K562 treated with DMSO at 1 percent for 12 hours (cell line): Measurements from ENCODE around the gene ANKFY1. TPM values are rescaled to one million over a fixed set of nuclear protein-coding genes. Genes with fewer than 3 reads are reported as not detected.

Experiments
- total RNA-seq: library from RNA; unstranded; fragments of 300-600 nt; gene quantifications from 2 replicates; pipeline ENCODE4 v1.2.3, GENCODE V29; 2022; ENCODE audit not compliant: insufficient read depth

The ANKFY1 gene
- total RNA-seq = 4.6 and 18.4 TPM in 2 replicates

GRCh38 chr17:4263282-4264215 is at the start of gene ANKFY1:
ANKFY1 (minus strand) TSS chr17:4263979; CDS start chr17:4263941, 38 bp downstream.

Other genes starting within 250 kb of the ANKFY1 start
- 3.1 and 14.8 TPM in 2 replicates for gene ZZEF1, start 120.9 kb downstream of the ANKFY1 start, total RNA-seq
- 7.2 and 11.2 TPM in 2 replicates for gene CYB5D2, start 120.8 kb downstream of the ANKFY1 start, total RNA-seq
- 22.8 and 50.6 TPM in 2 replicates for gene UBE2G1, start 102.7 kb upstream of the ANKFY1 start, total RNA-seq
- gene SPNS3, start 170.0 kb upstream of the ANKFY1 start, total RNA-seq = not detected in 2 replicates
- not detected in 2 replicates for gene SPNS2, start 234.9 kb upstream of the ANKFY1 start, total RNA-seq